Karpas-422 (cell line): ENCODE data around the gene KCTD16. TPM values are rescaled to one million over a fixed set of nuclear protein-coding genes. Genes with fewer than 3 reads are reported as not detected.

Experiments
- DNase-seq: peaks from one replicate; pipeline ENCODE4 v3.0.0-alpha.2; 2015
- H2AFZ ChIP-seq: fragments of 200-600 bp; sonication (generic); 2 replicates; pipeline ENCODE4 v1.6.1; 2014; ENCODE audit warnings: antibody characterized with exemption, low read length, mixed read lengths
- H3K27ac ChIP-seq: fragments of 200-600 bp; sonication (generic); 2 replicates; pipeline ENCODE4 v1.5.1; 2014; ENCODE audit warnings: mild to moderate bottlenecking, low read length, moderate library complexity
- H3K27me3 ChIP-seq: fragments of 200-600 bp; sonication (generic); 2 replicates; pipeline ENCODE4 v1.6.1; 2014; ENCODE audit warnings: low read length, mixed read lengths
- H3K36me3 ChIP-seq: fragments of 200-600 bp; sonication (generic); 2 replicates; pipeline ENCODE4 v1.6.1; 2014; ENCODE audit warnings: low read length, mixed read lengths; ENCODE audit not compliant: insufficient read depth
- H3K4me1 ChIP-seq: fragments of 200-600 bp; sonication (generic); 2 replicates; pipeline ENCODE4 v1.6.1; 2014; ENCODE audit warnings: mild to moderate bottlenecking, low read length, mixed read lengths
- H3K4me2 ChIP-seq: fragments of 200-600 bp; sonication (generic); 2 replicates; pipeline ENCODE4 v1.6.1; 2014; ENCODE audit warnings: low read length, low read depth, mild to moderate bottlenecking; ENCODE audit not compliant: poor library complexity, severe bottlenecking
- H3K4me3 ChIP-seq: fragments of 200-600 bp; sonication (generic); 2 replicates; pipeline ENCODE4 v1.5.1; 2014; ENCODE audit warnings: mild to moderate bottlenecking, antibody characterized with exemption, low read length, mixed read lengths
- H3K79me2 ChIP-seq: fragments of 200-600 bp; sonication (generic); 2 replicates; pipeline ENCODE4 v1.6.1; 2014; ENCODE audit warnings: mild to moderate bottlenecking, low read length, mixed read lengths
- H3K9ac ChIP-seq: fragments of 200-600 bp; sonication (generic); 2 replicates; pipeline ENCODE4 v1.6.0; 2014; ENCODE audit warnings: low read length
- H3K9me2 ChIP-seq: fragments of 200-600 bp; sonication (generic), shearing (Covaris generic); replicated peaks from 2 replicates; pipeline ENCODE4 v1.6.0; 2014; ENCODE audit warnings: mild to moderate bottlenecking, low read length, moderate library complexity; ENCODE audit not compliant: insufficient read depth
- H3K9me3 ChIP-seq: fragments of 300-700, 200-600 bp; sonication (generic); 2 replicates; pipeline ENCODE4 v1.6.1; 2014; ENCODE audit warnings: low read length, mixed read lengths
- H4K20me1 ChIP-seq: fragments of 200-600 bp; sonication (generic); 2 replicates; pipeline ENCODE4 v1.6.1; 2014; ENCODE audit warnings: mild to moderate bottlenecking, antibody characterized with exemption, low read length, low read depth; ENCODE audit not compliant: insufficient read depth
- total RNA-seq: library from RNA; depleted of rRNA; stranded (reverse); fragments of >200 nt; shearing (Covaris generic); gene quantifications from 2 replicates; pipeline ENCODE4 v1.2.3, GENCODE V29; 2014; ENCODE audit warnings: low replicate concordance

Gene KCTD16
- total RNA-seq, 1 experiment from 2014 or later: 0.11 TPM

DNA sequence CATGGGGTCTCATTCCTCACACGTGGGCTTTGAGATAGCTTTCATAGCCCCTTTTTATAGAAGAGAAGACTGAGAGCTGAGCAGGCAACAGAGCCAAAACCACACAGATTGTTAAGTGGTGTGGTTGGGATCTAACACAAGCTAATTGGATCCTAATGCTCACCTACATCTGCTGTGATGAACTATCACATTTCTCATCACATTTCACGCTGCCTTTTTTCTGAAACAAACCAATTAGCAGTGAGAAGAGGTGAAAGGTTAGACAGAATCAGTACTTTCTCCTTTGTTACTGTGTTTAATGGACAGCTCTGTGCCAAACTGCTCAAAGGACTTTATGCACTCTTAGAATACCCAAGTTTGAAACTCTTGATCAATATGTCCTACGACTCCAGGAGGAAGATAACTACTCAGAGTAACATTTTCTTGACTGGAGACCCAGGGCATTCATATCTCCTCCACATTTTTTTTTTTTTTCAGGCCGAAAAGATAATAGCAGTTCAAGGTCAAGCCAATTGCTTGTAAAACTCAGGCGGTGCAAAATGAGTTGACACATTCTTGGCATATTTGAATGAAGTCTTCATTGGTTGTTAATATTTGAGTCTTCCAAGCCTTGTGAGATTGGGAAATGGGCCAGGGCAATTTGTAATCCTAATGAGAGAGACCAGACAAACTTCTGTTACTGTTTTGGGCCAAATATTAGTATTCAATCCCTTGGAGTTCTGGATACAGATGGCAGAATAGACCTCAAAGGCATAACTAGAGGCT is 138.4 kb downstream of the KCTD16 start:
- peaks cover 5% of the 10 kb centered on the region for H3K4me1 ChIP-seq
- no peak for DNase-seq
- no peak overlapping the region for H3K4me3 ChIP-seq
- no peak overlapping the region for H2AFZ ChIP-seq
- H3K27me3 ChIP-seq: no peaks in the 10 kb centered on the region
- H3K9me3 ChIP-seq: no peaks in the 10 kb centered on the region
- no peaks in the 10 kb centered on the region for H3K79me2 ChIP-seq
- H3K9me2 ChIP-seq: no peaks in the 10 kb centered on the region
- no peak overlapping the region for H3K27ac ChIP-seq
- no peak overlapping the region for H3K4me2 ChIP-seq
- H4K20me1 ChIP-seq: no peaks in the 10 kb centered on the region
- H3K9ac ChIP-seq: no peak overlapping the region
- H3K36me3 ChIP-seq: no peaks in the 10 kb centered on the region

DNA sequence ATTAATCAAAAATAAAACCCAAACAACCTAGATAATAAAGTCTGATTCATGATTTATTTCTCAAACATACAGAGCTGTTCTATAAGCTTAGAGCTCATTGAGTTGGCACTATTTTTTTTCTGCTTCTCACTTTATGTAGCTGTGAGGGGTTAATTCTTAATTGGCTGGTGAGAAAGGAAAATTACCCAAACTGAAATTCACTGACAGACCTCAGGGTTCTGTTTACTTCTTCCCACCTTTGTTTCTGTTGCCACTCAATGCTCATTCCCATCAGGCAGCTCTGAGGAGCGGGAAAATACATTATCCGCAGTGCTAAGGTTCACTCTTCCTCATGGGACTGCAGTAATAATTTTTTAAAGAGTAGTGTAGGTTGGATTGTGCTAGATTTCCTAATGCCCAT is 139.9 kb downstream of the KCTD16 start:
- no peaks in the 10 kb centered on the region for H3K36me3 ChIP-seq
- no peaks in the 10 kb centered on the region for H3K9me2 ChIP-seq
- no peaks in the 10 kb centered on the region for H3K27me3 ChIP-seq
- H4K20me1 ChIP-seq: no peaks in the 10 kb centered on the region
- no peak for DNase-seq
- no peak overlapping the region for H3K27ac ChIP-seq
- H3K79me2 ChIP-seq: no peaks in the 10 kb centered on the region
- no peak overlapping the region for H3K4me2 ChIP-seq
- no peaks in the 10 kb centered on the region for H3K9me3 ChIP-seq
- no peak overlapping the region for H3K9ac ChIP-seq
- H2AFZ ChIP-seq: no peak overlapping the region
- no peak overlapping the region for H3K4me3 ChIP-seq
- H3K4me1 ChIP-seq: no peaks in the 10 kb centered on the region

DNA sequence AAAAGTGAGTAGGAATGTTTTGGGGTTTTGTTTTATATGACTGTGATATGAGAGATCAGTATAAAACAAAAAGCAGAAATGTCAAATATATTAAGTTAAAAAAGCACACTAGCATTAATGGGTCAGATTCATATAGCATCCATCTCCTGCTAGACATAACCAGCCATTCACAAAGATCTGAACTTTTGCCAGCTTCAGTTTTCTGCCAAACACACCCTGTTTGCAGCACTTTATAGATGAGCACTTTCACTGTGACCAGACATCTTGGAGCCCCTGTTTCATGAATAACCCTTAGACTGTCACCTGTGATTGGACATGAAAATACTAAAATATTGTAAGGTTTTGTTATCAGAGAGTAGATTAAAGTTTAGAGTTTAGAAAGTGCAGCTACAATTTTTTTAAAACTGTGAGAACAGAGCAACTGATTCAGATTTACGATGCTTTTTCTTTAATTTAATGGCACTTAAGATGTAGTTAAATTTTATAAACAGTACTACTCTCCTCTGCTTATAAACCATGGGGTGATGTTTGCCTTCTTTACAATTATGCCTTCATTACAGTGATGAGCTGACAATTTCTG is 142.6 kb downstream of the KCTD16 start:
- no peaks in the 10 kb centered on the region for H3K4me1 ChIP-seq
- H3K9ac ChIP-seq: no peak overlapping the region
- H3K9me3 ChIP-seq: no peaks in the 10 kb centered on the region
- no peak for DNase-seq
- no peaks in the 10 kb centered on the region for H3K9me2 ChIP-seq
- no peak overlapping the region for H3K4me2 ChIP-seq
- no peak overlapping the region for H3K4me3 ChIP-seq
- no peaks in the 10 kb centered on the region for H3K27me3 ChIP-seq
- H4K20me1 ChIP-seq: no peaks in the 10 kb centered on the region
- H3K36me3 ChIP-seq: no peaks in the 10 kb centered on the region
- no peaks in the 10 kb centered on the region for H3K79me2 ChIP-seq
- no peak overlapping the region for H3K27ac ChIP-seq
- H2AFZ ChIP-seq: no peak overlapping the region

DNA sequence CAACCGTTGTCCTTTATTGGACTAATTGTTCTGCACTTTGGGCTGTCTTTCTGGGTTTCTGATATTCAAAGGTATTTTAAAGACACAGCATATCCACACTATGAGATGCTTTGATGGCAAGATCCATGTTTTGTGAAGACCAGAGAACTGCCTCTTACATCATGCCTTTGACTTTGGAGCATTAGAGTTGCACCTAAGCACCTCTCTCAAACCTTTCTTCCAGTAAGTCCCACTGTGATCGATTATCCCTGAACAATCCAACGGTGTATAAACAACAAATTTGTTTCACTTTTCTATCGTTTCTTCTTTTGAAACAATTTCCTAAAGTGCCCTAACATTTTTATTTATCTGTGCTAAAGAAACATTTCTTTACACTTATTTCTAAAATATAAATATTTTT is 144.4 kb downstream of the KCTD16 start:
- no peak for DNase-seq
- no peaks in the 10 kb centered on the region for H3K9me2 ChIP-seq
- no peaks in the 10 kb centered on the region for H3K36me3 ChIP-seq
- no peak overlapping the region for H3K4me2 ChIP-seq
- H2AFZ ChIP-seq: no peak overlapping the region
- H3K9me3 ChIP-seq: no peaks in the 10 kb centered on the region
- H3K27me3 ChIP-seq: no peaks in the 10 kb centered on the region
- H3K79me2 ChIP-seq: no peaks in the 10 kb centered on the region
- no peaks in the 10 kb centered on the region for H3K4me1 ChIP-seq
- H3K4me3 ChIP-seq: no peak overlapping the region
- H4K20me1 ChIP-seq: no peaks in the 10 kb centered on the region
- H3K9ac ChIP-seq: no peak overlapping the region
- no peak overlapping the region for H3K27ac ChIP-seq

DNA sequence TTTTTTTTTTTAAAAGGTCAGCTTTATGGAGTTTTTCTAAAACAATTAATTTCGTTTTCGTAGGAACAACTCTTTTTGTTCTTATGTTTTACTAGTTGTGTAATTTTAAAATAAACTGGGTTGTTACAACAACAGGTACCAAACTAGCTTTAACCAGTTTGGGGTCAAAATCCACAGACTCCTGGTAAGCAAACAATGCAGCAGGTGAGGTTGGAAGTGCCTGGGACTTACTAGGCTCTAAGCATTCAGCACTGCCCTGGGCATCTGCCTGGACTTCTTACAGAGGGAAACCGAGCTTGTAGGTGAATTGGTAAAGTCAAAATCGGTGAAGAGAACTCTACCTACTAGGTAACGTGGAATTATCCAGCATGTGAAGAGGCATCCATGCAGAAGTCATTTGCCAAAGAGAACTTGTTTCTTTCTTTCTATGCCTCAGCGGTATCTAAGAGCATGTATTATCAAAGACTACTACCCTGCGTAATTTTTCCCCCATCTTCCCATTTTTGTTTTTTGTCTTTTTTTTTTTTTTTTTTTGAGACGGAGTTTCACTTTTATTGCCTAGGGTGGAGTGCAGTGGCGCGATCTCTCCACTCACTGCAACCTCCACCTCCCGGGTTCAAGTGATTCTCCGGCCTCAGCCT is 145.4 kb downstream of the KCTD16 start:
- H3K9me2 ChIP-seq: no peaks in the 10 kb centered on the region

DNA sequence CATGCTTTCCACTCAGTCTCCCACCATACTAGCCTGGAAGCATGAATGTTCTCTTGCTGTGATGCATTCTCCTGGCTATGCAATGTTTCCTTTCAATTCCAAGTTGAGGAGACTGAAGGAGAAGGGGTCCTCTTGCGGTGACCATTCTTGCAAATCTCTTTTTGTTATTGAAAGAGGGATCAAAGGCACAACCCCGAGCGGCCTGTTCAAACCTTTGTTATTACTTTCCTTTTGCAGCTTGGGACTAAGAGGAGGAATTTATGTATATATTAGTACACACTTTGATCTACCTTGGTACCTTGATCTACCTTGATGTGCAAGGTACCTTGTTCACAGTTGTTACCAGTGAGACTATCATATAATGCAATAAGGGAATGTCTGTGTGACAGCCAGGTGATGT is 147.3 kb downstream of the KCTD16 start:
- DNase-seq: no peak
- Histone ChIP-seq H3K36me3 (no peaks in the 10 kb centered on the region), H3K4me3 (no peak overlapping the region), H4K20me1 (no peaks in the 10 kb centered on the region), H2AFZ (no peak overlapping the region), H3K4me2 (no peak overlapping the region), H3K27ac (no peak overlapping the region), H3K9me3 (no peaks in the 10 kb centered on the region), H3K79me2 (no peaks in the 10 kb centered on the region), H3K9ac (no peak overlapping the region), H3K4me1 (no peaks in the 10 kb centered on the region), H3K27me3 (no peaks in the 10 kb centered on the region), H3K9me2 (no peaks in the 10 kb centered on the region)

More for the DNA sequence above, 145.4 kb downstream of the KCTD16 start:
- Histone ChIP-seq H3K4me1 (no peaks in the 10 kb centered on the region), H3K9me3 (no peaks in the 10 kb centered on the region), H3K9ac (no peak overlapping the region), H3K36me3 (no peaks in the 10 kb centered on the region), H3K4me3 (no peak overlapping the region), H3K4me2 (no peak overlapping the region), H3K79me2 (no peaks in the 10 kb centered on the region), H3K27me3 (no peaks in the 10 kb centered on the region), H2AFZ (no peak overlapping the region), H4K20me1 (no peaks in the 10 kb centered on the region), H3K27ac (no peak overlapping the region)
- DNase-seq: no peak

DNA sequence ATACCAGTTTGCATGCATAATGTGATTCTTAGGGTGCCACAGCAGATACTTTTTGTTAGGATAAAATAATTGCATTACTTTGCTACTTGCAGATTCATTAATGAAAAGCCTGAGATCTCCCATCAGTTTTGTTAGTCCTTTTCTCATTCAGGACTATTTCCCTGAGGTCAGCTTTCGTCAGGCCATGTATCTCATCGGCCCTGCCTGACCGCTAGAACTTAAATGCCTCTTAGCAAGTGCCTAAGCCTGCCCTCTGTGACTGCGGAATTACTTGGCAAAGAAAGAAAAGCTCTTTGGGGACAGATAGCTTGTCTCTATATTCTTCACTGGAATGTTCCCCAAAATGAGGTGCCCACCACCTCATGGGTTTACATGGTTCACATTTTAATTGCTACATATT is 147.8 kb downstream of the KCTD16 start:
- H3K4me3 ChIP-seq: no peak overlapping the region
- no peak for DNase-seq
- H3K4me2 ChIP-seq: no peak overlapping the region
- no peak overlapping the region for H3K9ac ChIP-seq
- H4K20me1 ChIP-seq: no peaks in the 10 kb centered on the region
- no peaks in the 10 kb centered on the region for H3K9me2 ChIP-seq
- no peak overlapping the region for H3K27ac ChIP-seq
- H3K9me3 ChIP-seq: no peaks in the 10 kb centered on the region
- H3K27me3 ChIP-seq: no peaks in the 10 kb centered on the region
- no peak overlapping the region for H2AFZ ChIP-seq
- no peaks in the 10 kb centered on the region for H3K79me2 ChIP-seq
- H3K4me1 ChIP-seq: no peaks in the 10 kb centered on the region
- no peaks in the 10 kb centered on the region for H3K36me3 ChIP-seq

DNA sequence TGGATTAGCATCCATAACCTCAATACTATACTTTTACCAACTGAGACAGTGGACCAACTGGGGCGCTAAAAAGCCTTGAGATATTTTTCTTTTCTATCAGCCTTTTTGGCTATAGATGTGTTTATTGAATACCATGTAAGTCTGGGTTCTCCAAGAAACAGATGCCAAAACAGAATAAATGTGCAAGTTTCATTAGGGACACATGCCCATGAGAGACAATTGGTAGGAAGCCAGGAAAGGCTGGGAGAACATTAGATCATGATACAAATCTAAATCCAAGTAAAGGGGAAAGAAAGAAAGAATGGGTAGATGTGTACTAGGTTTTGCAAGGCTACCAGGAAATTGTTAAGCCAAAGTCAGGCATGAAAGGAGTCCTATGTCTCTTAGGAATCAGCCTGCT is 152.5 kb downstream of the KCTD16 start:
- H3K27ac ChIP-seq: no peak overlapping the region
- no peak overlapping the region for H3K9ac ChIP-seq
- no peak overlapping the region for H2AFZ ChIP-seq
- no peaks in the 10 kb centered on the region for H3K36me3 ChIP-seq
- no peaks in the 10 kb centered on the region for H3K4me1 ChIP-seq
- no peaks in the 10 kb centered on the region for H3K79me2 ChIP-seq
- H3K4me2 ChIP-seq: no peak overlapping the region
- H3K9me2 ChIP-seq: no peaks in the 10 kb centered on the region
- H4K20me1 ChIP-seq: no peaks in the 10 kb centered on the region
- no peaks in the 10 kb centered on the region for H3K9me3 ChIP-seq
- no peak for DNase-seq
- H3K4me3 ChIP-seq: no peak overlapping the region
- no peaks in the 10 kb centered on the region for H3K27me3 ChIP-seq
